ENCODE measurements around the gene NUSAP1.

Gene NUSAP1

DNA sequence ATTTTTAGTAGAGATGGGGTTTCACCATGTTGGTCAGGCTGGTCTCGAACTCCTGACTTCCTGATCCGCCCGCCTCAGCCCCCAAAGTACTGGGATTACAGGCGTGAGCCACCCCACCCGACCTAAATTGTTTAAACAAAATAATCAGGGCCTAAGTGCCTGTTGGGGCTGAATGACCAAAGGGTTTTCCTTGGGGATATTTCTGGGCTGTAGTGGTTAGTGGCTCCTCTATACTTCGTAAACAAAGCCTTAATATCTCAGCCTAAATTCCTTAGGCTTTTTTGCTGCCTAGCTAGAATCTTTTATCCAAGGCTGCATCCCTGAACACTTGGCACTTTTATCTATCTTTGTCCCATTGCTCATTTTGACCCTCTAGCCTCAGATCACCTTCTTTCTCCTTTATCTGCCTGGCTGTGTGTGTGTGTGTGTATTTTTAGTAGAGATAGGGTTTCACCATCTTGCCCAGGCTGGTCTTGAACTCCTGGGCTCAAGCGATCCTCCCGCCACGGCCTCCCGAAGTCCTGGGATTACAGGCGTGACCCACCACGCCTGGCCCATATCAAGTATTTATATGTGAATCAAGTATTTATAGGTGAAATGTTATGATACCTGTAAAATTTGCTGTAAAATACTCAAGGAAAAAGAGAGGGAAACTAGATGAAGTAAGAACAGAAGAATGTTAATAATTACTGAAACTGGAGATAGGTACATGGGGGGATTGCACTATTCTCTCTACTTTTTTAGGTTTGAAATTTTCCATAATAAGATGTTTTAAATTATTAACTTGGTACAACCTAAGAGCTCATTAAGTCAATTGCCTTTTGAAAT is 1.8 kb downstream of the NUSAP1 start:
- DNase-seq (ENCODE audit: low read depth, low spot score), result no peak

DNA sequence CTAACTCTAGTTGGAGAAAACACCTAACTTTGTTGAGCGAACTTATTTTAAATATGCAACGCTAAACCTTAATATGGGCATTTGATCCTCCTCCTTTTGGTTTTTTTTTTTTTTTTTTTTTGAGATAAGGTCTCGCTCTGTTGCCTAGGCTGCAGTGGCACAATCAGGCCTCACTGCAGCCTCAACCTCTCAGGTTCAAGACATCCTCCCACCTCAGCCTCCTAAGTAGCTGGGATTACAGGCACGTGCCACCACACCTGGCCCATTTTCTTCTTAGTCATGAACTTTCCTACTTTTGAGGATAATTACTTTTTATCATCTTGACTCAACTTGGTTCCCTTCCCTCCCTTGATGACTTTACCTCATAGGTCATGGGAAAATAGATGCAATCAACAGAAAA is 3.9 kb downstream of the NUSAP1 start:
- Histone ChIP-seq H3K4me1 (ENCODE audit: insufficient read depth, insufficient read length) (peaks cover 3% of the 10 kb centered on the region), H3K36me3 (ENCODE audit: insufficient read depth, insufficient read length, low read length) (peaks cover 32% of the 10 kb centered on the region), H3K27me3 (ENCODE audit: insufficient read depth, insufficient read length) (no peaks in the 10 kb centered on the region), H3K9ac (ENCODE audit: insufficient read length, low read depth) (no peak overlapping the region), H3K9me3 (ENCODE audit: insufficient read depth, low read length) (no peaks in the 10 kb centered on the region), H3K4me3 (ENCODE audit: insufficient read length, low read depth) (no peak overlapping the region)
- no peak for DNase-seq (ENCODE audit: low read depth, low spot score)
- TF ChIP-seq ZNF274 (IDR thresholded peaks at IDR 0.05; ENCODE audit: low read depth, low read length) (no peak), YY1 (IDR thresholded peaks at IDR 0.05; ENCODE audit: insufficient read depth, insufficient read length) (no peak), SUZ12 (IDR thresholded peaks at IDR 0.05; ENCODE audit: extremely low read depth, insufficient read depth, insufficient read length) (no peak)

More for the DNA sequence above, 1.8 kb downstream of the NUSAP1 start:
- Histone ChIP-seq H3K9ac (ENCODE audit: insufficient read length, low read depth) (peak overlapping the region; percentile 57), H3K27me3 (ENCODE audit: insufficient read depth, insufficient read length) (no peaks in the 10 kb centered on the region), H3K4me3 (ENCODE audit: insufficient read length, low read depth) (peak overlapping the region; percentile 35), H3K4me1 (ENCODE audit: insufficient read depth, insufficient read length) (peaks cover 3% of the 10 kb centered on the region), H3K9me3 (ENCODE audit: insufficient read depth, low read length) (no peaks in the 10 kb centered on the region), H3K36me3 (ENCODE audit: insufficient read depth, insufficient read length, low read length) (peaks cover 16% of the 10 kb centered on the region)
- TF ChIP-seq ZNF274 (IDR thresholded peaks at IDR 0.05; ENCODE audit: low read depth, low read length), result no peak
- TF ChIP-seq SUZ12 (IDR thresholded peaks at IDR 0.05; ENCODE audit: extremely low read depth, insufficient read depth, insufficient read length), result no peak
- no peak for TF ChIP-seq YY1 (IDR thresholded peaks at IDR 0.05; ENCODE audit: insufficient read depth, insufficient read length)

DNA sequence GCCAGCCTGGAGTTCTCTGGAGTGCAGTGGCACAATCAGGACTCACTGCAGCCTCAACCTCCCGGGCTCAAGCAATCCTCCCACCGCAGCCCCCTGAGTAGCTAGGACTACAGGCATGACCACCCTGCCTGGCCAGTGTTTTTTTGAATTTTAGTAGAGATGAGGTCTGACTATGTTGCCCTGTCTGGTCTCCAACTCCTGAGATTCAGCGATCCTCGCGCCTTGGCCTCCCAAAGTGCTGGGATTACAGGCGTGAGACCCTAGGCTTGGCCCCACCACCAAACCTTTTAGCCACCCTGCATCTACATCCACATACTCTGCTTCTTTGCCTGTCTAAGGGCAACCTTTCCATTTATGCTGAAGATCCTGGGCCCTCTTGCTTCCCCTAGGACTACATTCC is 4.4 kb downstream of the NUSAP1 start:
- Histone ChIP-seq H3K9ac (ENCODE audit: insufficient read length, low read depth) (no peak overlapping the region), H3K36me3 (ENCODE audit: insufficient read depth, insufficient read length, low read length) (peaks cover 37% of the 10 kb centered on the region), H3K4me3 (ENCODE audit: insufficient read length, low read depth) (no peak overlapping the region), H3K27me3 (ENCODE audit: insufficient read depth, insufficient read length) (no peaks in the 10 kb centered on the region), H3K9me3 (ENCODE audit: insufficient read depth, low read length) (no peaks in the 10 kb centered on the region), H3K4me1 (ENCODE audit: insufficient read depth, insufficient read length) (peaks cover 3% of the 10 kb centered on the region)
- DNase-seq (ENCODE audit: low read depth, low spot score), result no peak
- TF ChIP-seq ZNF274 (IDR thresholded peaks at IDR 0.05; ENCODE audit: low read depth, low read length), result no peak
- no peak for TF ChIP-seq SUZ12 (IDR thresholded peaks at IDR 0.05; ENCODE audit: extremely low read depth, insufficient read depth, insufficient read length)
- no peak for TF ChIP-seq YY1 (IDR thresholded peaks at IDR 0.05; ENCODE audit: insufficient read depth, insufficient read length)

DNA sequence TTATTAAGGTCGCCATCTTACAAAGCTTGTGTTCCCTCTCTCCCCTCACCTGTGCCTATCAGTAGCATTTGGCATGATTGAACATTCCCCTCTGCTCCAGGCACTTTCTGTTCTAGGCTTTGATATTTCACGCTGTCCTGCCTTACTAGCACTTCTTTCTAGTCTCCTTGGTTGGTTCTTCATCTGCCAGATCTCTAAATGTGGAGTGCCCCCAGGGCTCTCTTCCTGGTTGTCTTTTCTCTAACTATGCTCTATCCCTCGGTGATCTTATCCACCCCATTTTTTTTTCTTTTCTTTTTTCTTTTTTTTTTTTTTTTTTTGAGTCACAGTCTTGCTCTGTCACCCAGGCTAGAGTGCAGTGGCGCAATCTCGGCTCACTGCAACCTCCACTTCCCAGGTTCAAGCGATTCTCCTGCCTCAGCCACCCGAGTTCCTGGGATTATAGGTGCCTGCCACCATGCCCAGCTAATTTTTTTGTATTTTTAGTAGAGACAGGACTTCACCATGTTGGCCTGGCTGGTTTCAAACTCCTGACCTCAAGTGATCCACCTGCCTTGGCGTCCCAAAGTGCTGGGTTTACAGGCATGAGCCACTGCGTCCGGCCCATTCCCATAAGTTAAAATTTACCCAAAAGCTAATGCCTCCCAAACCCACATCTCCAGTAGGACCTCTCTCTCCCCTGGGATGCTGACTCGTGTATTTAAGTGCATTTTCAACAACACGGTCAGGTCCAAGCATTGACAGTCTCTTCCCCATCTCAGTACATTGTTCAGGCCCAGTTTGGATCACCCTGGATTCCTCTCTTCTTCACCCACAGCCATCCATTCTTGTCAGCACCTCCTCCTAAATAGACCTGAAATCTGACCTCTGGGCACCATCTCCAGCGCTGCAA is 5.2 kb downstream of the NUSAP1 start:
- Histone ChIP-seq H3K9ac (ENCODE audit: insufficient read length, low read depth) (no peak overlapping the region), H3K27me3 (ENCODE audit: insufficient read depth, insufficient read length) (no peaks in the 10 kb centered on the region), H3K36me3 (ENCODE audit: insufficient read depth, insufficient read length, low read length) (peaks cover 45% of the 10 kb centered on the region), H3K4me3 (ENCODE audit: insufficient read length, low read depth) (no peak overlapping the region), H3K4me1 (ENCODE audit: insufficient read depth, insufficient read length) (peaks cover 3% of the 10 kb centered on the region), H3K9me3 (ENCODE audit: insufficient read depth, low read length) (no peaks in the 10 kb centered on the region)
- DNase-seq (ENCODE audit: low read depth, low spot score), result no peak
- no peak for TF ChIP-seq SUZ12 (IDR thresholded peaks at IDR 0.05; ENCODE audit: extremely low read depth, insufficient read depth, insufficient read length)
- TF ChIP-seq YY1 (IDR thresholded peaks at IDR 0.05; ENCODE audit: insufficient read depth, insufficient read length), result no peak
- TF ChIP-seq ZNF274 (IDR thresholded peaks at IDR 0.05; ENCODE audit: low read depth, low read length), result no peak

DNA sequence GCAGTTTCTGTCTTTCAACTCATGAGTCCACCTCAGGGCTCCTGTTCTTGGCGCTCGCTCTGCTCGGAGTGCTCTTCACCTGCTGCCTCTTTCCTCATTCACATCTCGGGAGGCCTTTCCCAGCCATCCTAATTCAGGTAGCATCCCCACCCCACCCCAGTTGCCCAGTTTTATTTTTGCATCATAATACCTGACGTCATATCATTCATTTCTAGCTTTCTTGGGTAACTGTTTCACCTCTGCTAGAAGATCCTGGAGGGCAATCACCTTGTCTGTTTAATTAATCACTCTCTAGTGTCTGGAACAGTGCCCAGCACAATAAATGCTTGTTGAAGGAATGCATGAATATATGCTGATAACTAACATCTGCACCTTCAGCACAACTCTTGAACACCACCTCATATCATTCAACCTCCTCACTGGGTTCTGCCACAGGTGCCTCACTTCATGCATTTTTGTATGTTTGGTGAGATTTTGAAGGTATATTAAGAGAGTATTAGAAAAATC is 7.6 kb downstream of the NUSAP1 start:
- H3K9ac ChIP-seq (ENCODE audit: insufficient read length, low read depth), result no peak overlapping the region
- TF ChIP-seq SUZ12 (IDR thresholded peaks at IDR 0.05; ENCODE audit: extremely low read depth, insufficient read depth, insufficient read length) (no peak), YY1 (IDR thresholded peaks at IDR 0.05; ENCODE audit: insufficient read depth, insufficient read length) (no peak), ZNF274 (IDR thresholded peaks at IDR 0.05; ENCODE audit: low read depth, low read length) (no peak)
- H3K27me3 ChIP-seq (ENCODE audit: insufficient read depth, insufficient read length), result no peaks in the 10 kb centered on the region
- H3K36me3 ChIP-seq (ENCODE audit: insufficient read depth, insufficient read length, low read length), result peaks cover 62% of the 10 kb centered on the region
- DNase-seq (ENCODE audit: low read depth, low spot score), result no peak
- H3K4me1 ChIP-seq (ENCODE audit: insufficient read depth, insufficient read length), result peaks cover 3% of the 10 kb centered on the region
- no peaks in the 10 kb centered on the region for H3K9me3 ChIP-seq (ENCODE audit: insufficient read depth, low read length)
- H3K4me3 ChIP-seq (ENCODE audit: insufficient read length, low read depth), result no peak overlapping the region

DNA sequence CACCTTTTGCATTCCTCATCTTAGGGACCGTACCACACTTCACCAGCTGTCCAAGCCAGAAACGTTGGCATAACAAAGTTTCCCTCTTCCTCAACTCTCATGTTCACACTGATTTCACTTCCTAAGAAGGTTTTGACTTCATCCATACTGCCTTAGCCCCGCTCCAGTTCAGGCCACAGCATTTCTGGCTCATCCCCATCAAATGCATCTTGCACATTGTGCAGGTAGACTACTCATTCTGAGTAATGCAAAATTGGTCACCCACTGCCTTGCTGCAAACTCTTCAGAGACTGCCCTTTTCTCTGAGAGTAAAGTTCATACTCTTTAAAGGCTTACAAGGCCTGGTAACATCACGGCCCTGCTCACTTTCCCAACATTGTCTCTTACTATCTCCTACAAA is 8.8 kb downstream of the NUSAP1 start:
- TF ChIP-seq YY1 (IDR thresholded peaks at IDR 0.05; ENCODE audit: insufficient read depth, insufficient read length) (no peak), ZNF274 (IDR thresholded peaks at IDR 0.05; ENCODE audit: low read depth, low read length) (no peak), SUZ12 (IDR thresholded peaks at IDR 0.05; ENCODE audit: extremely low read depth, insufficient read depth, insufficient read length) (no peak)
- no peaks in the 10 kb centered on the region for H3K9me3 ChIP-seq (ENCODE audit: insufficient read depth, low read length)
- H3K4me3 ChIP-seq (ENCODE audit: insufficient read length, low read depth), result no peak overlapping the region
- no peak overlapping the region for H3K9ac ChIP-seq (ENCODE audit: insufficient read length, low read depth)
- no peaks in the 10 kb centered on the region for H3K27me3 ChIP-seq (ENCODE audit: insufficient read depth, insufficient read length)
- DNase-seq (ENCODE audit: low read depth, low spot score), result no peak
- H3K4me1 ChIP-seq (ENCODE audit: insufficient read depth, insufficient read length), result peaks cover 3% of the 10 kb centered on the region
- peaks cover 65% of the 10 kb centered on the region for H3K36me3 ChIP-seq (ENCODE audit: insufficient read depth, insufficient read length, low read length)

DNA sequence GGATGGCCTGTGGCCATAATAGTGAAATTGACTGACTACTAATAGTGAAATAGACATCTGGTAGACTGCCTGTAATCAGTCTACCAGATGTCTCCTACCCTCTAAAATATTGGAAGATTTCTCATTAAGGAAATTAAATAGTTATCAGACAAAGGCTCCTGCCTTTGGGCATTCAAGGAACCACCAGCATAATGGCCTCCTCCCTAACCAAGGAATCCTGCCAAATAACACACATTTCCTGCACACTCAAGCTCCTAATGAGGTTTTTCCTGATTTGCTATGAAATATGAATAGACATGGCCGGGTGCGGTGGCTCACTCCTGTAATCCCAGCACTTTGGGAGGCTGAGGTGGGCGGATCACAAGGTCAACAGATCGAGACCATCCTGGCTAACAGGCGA is 14.6 kb downstream of the NUSAP1 start:
- no peaks in the 10 kb centered on the region for H3K9me3 ChIP-seq (ENCODE audit: insufficient read depth, low read length)
- H3K36me3 ChIP-seq (ENCODE audit: insufficient read depth, insufficient read length, low read length), result peaks cover 77% of the 10 kb centered on the region
- no peak for DNase-seq (ENCODE audit: low read depth, low spot score)
- no peak overlapping the region for H3K9ac ChIP-seq (ENCODE audit: insufficient read length, low read depth)
- H3K4me1 ChIP-seq (ENCODE audit: insufficient read depth, insufficient read length), result no peaks in the 10 kb centered on the region
- no peak overlapping the region for H3K4me3 ChIP-seq (ENCODE audit: insufficient read length, low read depth)
- TF ChIP-seq SUZ12 (IDR thresholded peaks at IDR 0.05; ENCODE audit: extremely low read depth, insufficient read depth, insufficient read length) (no peak), ZNF274 (IDR thresholded peaks at IDR 0.05; ENCODE audit: low read depth, low read length) (no peak)
- no peaks in the 10 kb centered on the region for H3K27me3 ChIP-seq (ENCODE audit: insufficient read depth, insufficient read length)

All from NT2/D1 (cell line).